Ascending aorta (tissue), 2 donors: Measurements from ENCODE around the gene SF3B4. TPM values are rescaled to one million over a fixed set of nuclear protein-coding genes. Genes with fewer than 3 reads are reported as not detected.
"Not testable (repeated sequence)": the region's sequence is repeated elsewhere in the genome, so short reads cannot be mapped to it uniquely, and the experiment has no call there.

Source experiments
- DNase-seq, 2 donors: peaks; one replicate each; pipeline ENCODE4 v3.0.0-alpha.2; 2019; ENCODE audit warnings: low spot score in 2 of 2
- H3K27ac ChIP-seq, 2 donors: fragments of 200-600 bp; sonication (generic); one replicate each; pipeline ENCODE4 v1.5.1; 2016 to 2017; ENCODE audit warnings: mild to moderate bottlenecking in 1 of 2
- H3K27me3 ChIP-seq: fragments of 200-600 bp; sonication (generic); one replicate; pipeline ENCODE4 v1.5.1; 2017
- H3K36me3 ChIP-seq, 2 donors: fragments of 200-600 bp; sonication (generic); one replicate each; pipeline ENCODE4 v1.5.1; 2016
- H3K4me1 ChIP-seq, 2 donors: fragments of 200-600 bp; sonication (generic); one replicate each; pipeline ENCODE4 v1.5.1; 2016 to 2017; ENCODE audit warnings: mild to moderate bottlenecking in 1 of 2
- H3K4me3 ChIP-seq, 2 donors: fragments of 200-600 bp; sonication (generic); one replicate each; pipeline ENCODE4 v1.5.1; 2016 to 2017; ENCODE audit warnings: mild to moderate bottlenecking in 1 of 2
- H3K9me3 ChIP-seq, 2 donors: fragments of 200-600 bp; sonication (generic); one replicate each; pipeline ENCODE4 v1.5.1; 2016
- CTCF ChIP-seq, 3 experiments: fragments of 200-600 bp in 2 of 3; fragments of 450-650 bp in 1 of 3; sonication (generic) in 2 of 3; IDR thresholded peaks; one replicate each; pipeline ENCODE4 v1.5.1; 2016 to 2019; ENCODE audit warnings: antibody characterized with exemption in 3 of 3, mild to moderate bottlenecking in 1 of 3, moderate library complexity in 1 of 3
- intact Hi-C: fragments of 100-400 bp; cut with DNase I; formaldehyde crosslinking; loops from one replicate; pipeline ENCODE4 v1.15.1; 2023
- total RNA-seq: library from RNA; depleted of rRNA; stranded (reverse); fragments of >200 nt; gene quantifications from one replicate; pipeline ENCODE4 v1.1.0, GENCODE V29; 2016

The SF3B4 gene
- total RNA-seq, 1 donor from 2014 or later = 87.3 TPM

GRCh38 chr1:149887456-149888246 lies 40.0 kb downstream of the SF3B4 start:
- no peaks in the 10 kb centered on the region for H3K36me3 ChIP-seq
- peak overlapping the region; percentile 77 to 81 for H3K4me3 ChIP-seq
- H3K9me3 ChIP-seq = no peaks in the 10 kb centered on the region
- peak in 2 of 3 experiments; percentile 9 to 17 for TF ChIP-seq CTCF (IDR thresholded peaks at IDR 0.05)
- H3K27me3 ChIP-seq = no peaks in the 10 kb centered on the region
- peak overlapping the region; percentile 97 to 100 for H3K27ac ChIP-seq
- peaks cover 7 to 17% of the 10 kb centered on the region in 2 donors for H3K4me1 ChIP-seq
- peak; percentile 75 to 94 for DNase-seq
- intact Hi-C loops = loop anchor here (1.0 kb wide), 2 partner anchors 12 to 30 kb away; partner anchors contain the start of genes BOLA1 and SV2A

- peak overlapping the region; percentile 77 to 81 for H3K4me3 ChIP-seq
- H3K4me1 ChIP-seq = peaks cover 7 to 17% of the 10 kb centered on the region in 2 donors
- DNase-seq, intact Hi-C loops, H3K27me3 ChIP-seq, H3K36me3 ChIP-seq, H3K9me3 ChIP-seq: not testable (repeated sequence)
- peak overlapping the region; percentile 97 to 100 for H3K27ac ChIP-seq
These were observed 40.5 kb downstream of the SF3B4 start for GRCh38 chr1:149887196-149887455.

GRCh38 chr1:149886396-149887195 lies 41.0 kb downstream of the SF3B4 start:
- DNase-seq = peak; percentile 82 to 96
- no peaks in the 10 kb centered on the region for H3K36me3 ChIP-seq
- no peaks in the 10 kb centered on the region for H3K27me3 ChIP-seq
- peaks cover 7 to 17% of the 10 kb centered on the region in 2 donors for H3K4me1 ChIP-seq
- H3K9me3 ChIP-seq = no peaks in the 10 kb centered on the region
- TF ChIP-seq CTCF (IDR thresholded peaks at IDR 0.05) = no peak
- H3K4me3 ChIP-seq = peak overlapping the region; percentile 77 to 81
- H3K27ac ChIP-seq = peak overlapping the region; percentile 97 to 100
- intact Hi-C loops = loop anchor here (1.0 kb wide), 1 partner anchor 50 kb away; the partner anchor contains the start of gene MTMR11

GRCh38 chr1:149886121-149886395 lies 41.5 kb downstream of the SF3B4 start:
- H3K36me3 ChIP-seq, H3K9me3 ChIP-seq, H3K27me3 ChIP-seq, DNase-seq: not testable (repeated sequence)
- Histone ChIP-seq H3K4me1 (peaks cover 7 to 17% of the 10 kb centered on the region in 2 donors), H3K27ac (peak overlapping the region; percentile 94 to 100), H3K4me3 (peak overlapping the region; percentile 77 to 81)
- intact Hi-C loops = loop anchor here (1.0 kb wide), 1 partner anchor 50 kb away; the partner anchor contains the start of gene MTMR11

- peak; percentile 76 to 96 for DNase-seq
- intact Hi-C loops = loop anchor here (1.0 kb wide), 1 partner anchor 51 kb away; the partner anchor contains the start of gene MTMR11
- H3K27me3 ChIP-seq = no peaks in the 10 kb centered on the region
- no peaks in the 10 kb centered on the region for H3K9me3 ChIP-seq
- TF ChIP-seq CTCF (IDR thresholded peaks at IDR 0.05) = peak in 1 of 3 experiments; percentile 13
- peaks cover 7 to 17% of the 10 kb centered on the region in 2 donors for H3K4me1 ChIP-seq
- peak overlapping the region; percentile 94 to 100 for H3K27ac ChIP-seq
- peak overlapping the region; percentile 77 to 81 for H3K4me3 ChIP-seq
- H3K36me3 ChIP-seq = no peaks in the 10 kb centered on the region
These were observed 42.1 kb downstream of the SF3B4 start for GRCh38 chr1:149885339-149886120.
